Upper lobe of left lung (tissue), 6 donors: ENCODE data around the gene COX4I1. TPM values are rescaled to one million over a fixed set of nuclear protein-coding genes. Genes with fewer than 3 reads are reported as not detected.

Experiments used
- ATAC-seq, 2 donors: fragments of 200-7000 bp; cut with Tn5 transposase; one replicate each; pipeline ENCODE4 v1.9.1; 2022; ENCODE audit warnings: mild to moderate bottlenecking in 2 of 2, moderate library complexity in 2 of 2; ENCODE audit not compliant: low FRiP score in 2 of 2
- DNase-seq, 2 donors: peaks; one replicate each; pipeline ENCODE4 v3.0.0-alpha.2; 2019 to 2020
- H3K27ac ChIP-seq, 4 donors: fragments of 200-600 bp; sonication (generic); one replicate each; pipeline ENCODE4 v1.5.1; 2016 to 2019
- H3K27me3 ChIP-seq, 4 donors: fragments of 200-600 bp; sonication (generic); one replicate each; pipeline ENCODE4 v1.5.1; 2017 to 2019
- H3K36me3 ChIP-seq, 4 donors: fragments of 200-600 bp; sonication (generic); one replicate each; pipeline ENCODE4 v1.5.1; 2016 to 2019
- H3K4me1 ChIP-seq, 4 donors: fragments of 200-600 bp; sonication (generic); one replicate each; pipeline ENCODE4 v1.5.1; 2018 to 2019
- H3K4me3 ChIP-seq, 4 donors: fragments of 200-600 bp; sonication (generic); one replicate each; pipeline ENCODE4 v1.5.1; 2017 to 2019; ENCODE audit warnings: mild to moderate bottlenecking in 2 of 4, moderate library complexity in 1 of 4
- H3K9me3 ChIP-seq, 4 donors: fragments of 200-600 bp; sonication (generic); one replicate each; pipeline ENCODE4 v1.5.1; 2018 to 2019
- CTCF ChIP-seq, 6 experiments: fragments of 450-650 bp in 4 of 6; fragments of 200-600 bp in 2 of 6; sonication (generic) in 2 of 6; IDR thresholded peaks; one replicate each; pipeline ENCODE4 v1.5.1; 2016 to 2019; ENCODE audit warnings: antibody characterized with exemption in 6 of 6
- EP300 ChIP-seq, 4 donors: sonication (generic); formaldehyde crosslinking; IDR thresholded peaks; one replicate each; pipeline ENCODE4 v1.5.1; 2017; ENCODE audit warnings: antibody characterized with exemption in 4 of 4, control low read depth in 2 of 4
- POLR2A ChIP-seq, 4 donors: fragments of 450-650 bp; IDR thresholded peaks; one replicate each; pipeline ENCODE4 v1.5.1; 2016 to 2017; ENCODE audit warnings: antibody characterized with exemption in 4 of 4, mild to moderate bottlenecking in 2 of 4
- POLR2AphosphoS5 ChIP-seq, 2 donors: sonication (generic); formaldehyde crosslinking; IDR thresholded peaks; one replicate each; pipeline ENCODE4 v1.5.1; 2017; ENCODE audit warnings: antibody characterized with exemption in 2 of 2
- WGBS, 2 donors: methylation state at CpG; one replicate each; pipeline ENCODE4 v1.1.5; 2017 to 2018; 5-methylcytosine and 5-hydroxymethylcytosine counted together
- total RNA-seq, 6 donors: library from RNA; depleted of rRNA in 4 of 6; stranded (reverse); fragments of >200 nt in 4 of 6; gene quantifications; one replicate each; pipeline versions ENCODE4 v1.1.0 to v1.2.1, GENCODE V29; 2016 to 2021
- donor health status: DM: no; HTN: no; CAD: no; lungs with moderate emphysema.
- donor health status: DM: no; HTN: yes; CAD: no; lungs with severe emphysema.

COX4I1 gene
- total RNA-seq, 6 donors from 2014 or later, result 160 to 490 (median 439) TPM

GRCh38 chr16:85796152-85796551 lies 3.3 kb upstream of the COX4I1 start:
- DNase-seq (no peak), ATAC-seq (no peak)
- H3K27me3 ChIP-seq, result no peaks in the 10 kb centered on the region
- H3K9me3 ChIP-seq, result no peaks in the 10 kb centered on the region
- H3K36me3 ChIP-seq, result peaks cover 0 to 50% (median 13%) of the 10 kb centered on the region in 4 donors
- WGBS, 2 donors, result 88 to 91% methylated on average over 6 of the region's 6 CpGs
- no peak overlapping the region for H3K27ac ChIP-seq
- TF ChIP-seq POLR2A (IDR thresholded peaks at IDR 0.05) (no peak), CTCF (IDR thresholded peaks at IDR 0.05) (no peak), EP300 (IDR thresholded peaks at IDR 0.05) (no peak), POLR2AphosphoS5 (IDR thresholded peaks at IDR 0.05) (no peak)
- H3K4me1 ChIP-seq, result peaks cover 20 to 28% (median 24%) of the 10 kb centered on the region in 4 donors
- no peak overlapping the region for H3K4me3 ChIP-seq

DNA sequence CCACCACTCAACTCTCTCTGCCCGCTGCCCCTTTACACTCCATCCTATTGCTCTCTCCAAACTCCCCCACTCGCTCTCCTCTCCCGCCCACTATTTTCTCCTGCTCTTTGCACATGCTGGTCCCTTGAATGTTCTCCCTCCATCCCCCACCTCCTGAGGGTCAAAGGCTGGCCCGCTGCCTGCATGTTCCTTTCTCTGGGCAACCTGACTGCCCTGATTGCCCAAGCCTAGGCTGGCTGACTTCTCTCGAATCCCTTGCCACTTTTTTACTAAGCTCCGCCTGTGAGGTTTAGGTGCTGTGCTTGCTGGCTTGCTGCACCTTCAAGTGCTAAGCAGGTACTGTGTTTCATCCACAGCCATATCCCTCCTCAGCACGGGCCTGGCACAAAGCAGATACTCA lies 2.9 kb upstream of the COX4I1 start:
- Histone ChIP-seq H3K27ac (no peak overlapping the region), H3K36me3 (peaks cover 0 to 53% (median 14%) of the 10 kb centered on the region in 4 donors), H3K4me3 (no peak overlapping the region), H3K27me3 (no peaks in the 10 kb centered on the region), H3K9me3 (no peaks in the 10 kb centered on the region), H3K4me1 (peaks cover 23 to 30% (median 24%) of the 10 kb centered on the region in 4 donors)
- ATAC-seq (no peak), DNase-seq (no peak)
- no peak for TF ChIP-seq CTCF (IDR thresholded peaks at IDR 0.05)
- no peak for TF ChIP-seq EP300 (IDR thresholded peaks at IDR 0.05)
- 92 to 94% methylated on average over 7 of the region's 7 CpGs for WGBS, 2 donors

GRCh38 chr16:85798283-85798776 lies 1.2 kb upstream of the COX4I1 start:
- Histone ChIP-seq H3K4me3 (peak overlapping the region; percentile 78 to 97 (median 87)), H3K9me3 (no peaks in the 10 kb centered on the region), H3K27ac (peak overlapping the region in 1 of 4 donors; percentile 95), H3K36me3 (peaks cover 0 to 55% (median 27%) of the 10 kb centered on the region in 4 donors), H3K27me3 (no peaks in the 10 kb centered on the region), H3K4me1 (peaks cover 23 to 36% (median 24%) of the 10 kb centered on the region in 4 donors)
- DNase-seq (no peak), ATAC-seq (no peak)
- no peak for TF ChIP-seq POLR2AphosphoS5 (IDR thresholded peaks at IDR 0.05)
- TF ChIP-seq POLR2A (IDR thresholded peaks at IDR 0.05), result no peak
- no peak for TF ChIP-seq CTCF (IDR thresholded peaks at IDR 0.05)
- no peak for TF ChIP-seq EP300 (IDR thresholded peaks at IDR 0.05)
- WGBS, 2 donors, result 13 to 17% methylated on average over 17 of the region's 17 CpGs

- H3K36me3 ChIP-seq, result peaks cover 0 to 60% (median 33%) of the 10 kb centered on the region in 4 donors
- WGBS, 2 donors, result 0 to 1% methylated on average over 8 to 33 of the region's 51 CpGs
- H3K27me3 ChIP-seq, result no peaks in the 10 kb centered on the region
These were observed 496 bp upstream of the COX4I1 start for GRCh38 chr16:85798901-85799496.

More at GRCh38 chr16:85798901-85799496, 496 bp upstream of the COX4I1 start:
- peak in 1 of 2 donors; percentile 26 for DNase-seq
- Histone ChIP-seq H3K4me1 (peaks cover 23 to 36% (median 24%) of the 10 kb centered on the region in 4 donors), H3K27ac (peak overlapping the region; percentile 85 to 96 (median 94)), H3K4me3 (peak overlapping the region; percentile 78 to 97 (median 87)), H3K9me3 (no peaks in the 10 kb centered on the region)
- peak; percentile 24 to 57 for ATAC-seq
- TF ChIP-seq POLR2AphosphoS5 (IDR thresholded peaks at IDR 0.05) (no peak), CTCF (IDR thresholded peaks at IDR 0.05) (peak in 2 of 6 experiments; percentile 9 to 52)
